ENCODE measurements around the gene USO1.

The USO1 gene

GRCh38 chr4:75779105-75779757, 54.9 kb downstream of the USO1 start:
- ATAC-seq, result no peak
- TF ChIP-seq BACH2 (CRISPR knock-in tag; IDR thresholded peaks at IDR 0.05; ENCODE audit: borderline replicate concordance), result no peak
- TF ChIP-seq ZNF565 (CRISPR knock-in tag; conservative IDR thresholded peaks at IDR 0.05; ENCODE audit: low read depth), result no peak
- no peak for TF ChIP-seq ZC3H10 (CRISPR knock-in tag; IDR thresholded peaks at IDR 0.05)
- TF ChIP-seq TCF4 (CRISPR knock-in tag; IDR thresholded peaks at IDR 0.05; ENCODE audit: borderline replicate concordance), result no peak
- no peak for TF ChIP-seq OSR1 (CRISPR knock-in tag; IDR thresholded peaks at IDR 0.05)
- no peak for TF ChIP-seq ZNF8 (CRISPR knock-in tag; IDR thresholded peaks at IDR 0.05)

GRCh38 chr4:75781305-75781704, 56.9 kb downstream of the USO1 start:
- TF ChIP-seq PPARA (CRISPR knock-in tag; IDR thresholded peaks at IDR 0.05; ENCODE audit: borderline replicate concordance), result no peak
- TF ChIP-seq, protein P1, sequence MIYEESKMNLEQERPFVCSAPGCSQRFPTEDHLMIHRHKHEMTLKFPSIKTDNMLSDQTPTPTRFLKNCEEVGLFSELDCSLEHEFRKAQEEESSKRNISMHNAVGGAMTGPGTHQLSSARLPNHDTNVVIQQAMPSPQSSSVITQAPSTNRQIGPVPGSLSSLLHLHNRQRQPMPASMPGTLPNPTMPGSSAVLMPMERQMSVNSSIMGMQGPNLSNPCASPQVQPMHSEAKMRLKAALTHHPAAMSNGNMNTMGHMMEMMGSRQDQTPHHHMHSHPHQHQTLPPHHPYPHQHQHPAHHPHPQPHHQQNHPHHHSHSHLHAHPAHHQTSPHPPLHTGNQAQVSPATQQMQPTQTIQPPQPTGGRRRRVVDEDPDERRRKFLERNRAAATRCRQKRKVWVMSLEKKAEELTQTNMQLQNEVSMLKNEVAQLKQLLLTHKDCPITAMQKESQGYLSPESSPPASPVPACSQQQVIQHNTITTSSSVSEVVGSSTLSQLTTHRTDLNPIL (CRISPR knock-in tag; IDR thresholded peaks at IDR 0.05; ENCODE audit: low read depth), result peak; percentile 82
- TF ChIP-seq ISL1 (CRISPR knock-in tag; IDR thresholded peaks at IDR 0.05), result peak; percentile 70
- no peak for TF ChIP-seq SNAI2 (CRISPR knock-in tag; IDR thresholded peaks at IDR 0.05)
- ATAC-seq, result no peak

- no peak for ATAC-seq
- no peak for TF ChIP-seq TOX (CRISPR knock-in tag; IDR thresholded peaks at IDR 0.05; ENCODE audit: borderline replicate concordance)
- TF ChIP-seq ESRRG (CRISPR knock-in tag; IDR thresholded peaks at IDR 0.05), result no peak
- TF ChIP-seq ISL1 (CRISPR knock-in tag; IDR thresholded peaks at IDR 0.05), result no peak
- no peak for TF ChIP-seq ZNF8 (CRISPR knock-in tag; IDR thresholded peaks at IDR 0.05)
- TF ChIP-seq, protein P2, sequence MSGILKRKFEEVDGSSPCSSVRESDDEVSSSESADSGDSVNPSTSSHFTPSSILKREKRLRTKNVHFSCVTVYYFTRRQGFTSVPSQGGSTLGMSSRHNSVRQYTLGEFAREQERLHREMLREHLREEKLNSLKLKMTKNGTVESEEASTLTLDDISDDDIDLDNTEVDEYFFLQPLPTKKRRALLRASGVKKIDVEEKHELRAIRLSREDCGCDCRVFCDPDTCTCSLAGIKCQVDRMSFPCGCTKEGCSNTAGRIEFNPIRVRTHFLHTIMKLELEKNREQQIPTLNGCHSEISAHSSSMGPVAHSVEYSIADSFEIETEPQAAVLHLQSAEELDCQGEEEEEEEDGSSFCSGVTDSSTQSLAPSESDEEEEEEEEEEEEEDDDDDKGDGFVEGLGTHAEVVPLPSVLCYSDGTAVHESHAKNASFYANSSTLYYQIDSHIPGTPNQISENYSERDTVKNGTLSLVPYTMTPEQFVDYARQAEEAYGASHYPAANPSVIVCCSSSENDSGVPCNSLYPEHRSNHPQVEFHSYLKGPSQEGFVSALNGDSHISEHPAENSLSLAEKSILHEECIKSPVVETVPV (CRISPR knock-in tag; IDR thresholded peaks at IDR 0.05), result no peak
- TF ChIP-seq CSDC2 (CRISPR knock-in tag; IDR thresholded peaks at IDR 0.05), result no peak
- no peak for TF ChIP-seq BACH2 (CRISPR knock-in tag; IDR thresholded peaks at IDR 0.05; ENCODE audit: borderline replicate concordance)
- no peak for TF ChIP-seq POU6F1 (CRISPR knock-in tag; IDR thresholded peaks at IDR 0.05; ENCODE audit: borderline replicate concordance, low read depth)
- TF ChIP-seq SNAI2 (CRISPR knock-in tag; IDR thresholded peaks at IDR 0.05), result no peak
- TF ChIP-seq PPARA (CRISPR knock-in tag; IDR thresholded peaks at IDR 0.05; ENCODE audit: borderline replicate concordance), result no peak
- TF ChIP-seq ZC3H10 (CRISPR knock-in tag; IDR thresholded peaks at IDR 0.05), result no peak
- no peak for TF ChIP-seq TCF4 (CRISPR knock-in tag; IDR thresholded peaks at IDR 0.05; ENCODE audit: borderline replicate concordance)
- no peak for TF ChIP-seq ZFP3 (CRISPR knock-in tag; IDR thresholded peaks at IDR 0.05)
- no peak for TF ChIP-seq RARB (CRISPR knock-in tag; IDR thresholded peaks at IDR 0.05)
- TF ChIP-seq ZNF70 (CRISPR knock-in tag; IDR thresholded peaks at IDR 0.05), result no peak
- TF ChIP-seq, protein P1 (CRISPR knock-in tag; IDR thresholded peaks at IDR 0.05; ENCODE audit: low read depth), result no peak
- TF ChIP-seq ZFP30 (CRISPR knock-in tag; IDR thresholded peaks at IDR 0.05), result no peak
These were observed 62.1 kb downstream of the USO1 start for GRCh38 chr4:75786526-75786925.

- no peak for ATAC-seq
- TF ChIP-seq, protein P1 (CRISPR knock-in tag; IDR thresholded peaks at IDR 0.05; ENCODE audit: low read depth), result no peak
These were observed 62.6 kb downstream of the USO1 start for GRCh38 chr4:75786938-75787337.

- TF ChIP-seq RARB (CRISPR knock-in tag; IDR thresholded peaks at IDR 0.05), result no peak
- TF ChIP-seq ISL1 (CRISPR knock-in tag; IDR thresholded peaks at IDR 0.05), result no peak
- no peak for TF ChIP-seq ARNTL (CRISPR knock-in tag; IDR thresholded peaks at IDR 0.05; ENCODE audit: borderline replicate concordance, low read depth)
- no peak for TF ChIP-seq BACH2 (CRISPR knock-in tag; IDR thresholded peaks at IDR 0.05; ENCODE audit: borderline replicate concordance)
- no peak for TF ChIP-seq ZNF70 (CRISPR knock-in tag; IDR thresholded peaks at IDR 0.05)
- no peak for TF ChIP-seq ZNF565 (CRISPR knock-in tag; conservative IDR thresholded peaks at IDR 0.05; ENCODE audit: low read depth)
- TF ChIP-seq TCF4 (CRISPR knock-in tag; IDR thresholded peaks at IDR 0.05; ENCODE audit: borderline replicate concordance), result no peak
- no peak for TF ChIP-seq ZFP30 (CRISPR knock-in tag; IDR thresholded peaks at IDR 0.05)
- TF ChIP-seq POU6F1 (CRISPR knock-in tag; IDR thresholded peaks at IDR 0.05; ENCODE audit: borderline replicate concordance, low read depth), result no peak
- TF ChIP-seq OSR1 (CRISPR knock-in tag; IDR thresholded peaks at IDR 0.05), result no peak
- TF ChIP-seq ZFP3 (CRISPR knock-in tag; IDR thresholded peaks at IDR 0.05), result no peak
- TF ChIP-seq ZNF8 (CRISPR knock-in tag; IDR thresholded peaks at IDR 0.05), result no peak
- no peak for ATAC-seq
These were observed 65.6 kb downstream of the USO1 start for GRCh38 chr4:75790024-75790423.
